ENCODE data around the gene TCF25. TPM values are rescaled to one million over a fixed set of nuclear protein-coding genes. Genes with fewer than 3 reads are reported as not detected.

The TCF25 gene
- polyA plus RNA-seq, 1 donor from 2014 or later: 135 TPM

- peak overlapping the region in 2 of 4 donors; percentile 7 to 44 for H3K4me3 Mint-ChIP-seq
- H3K27ac Mint-ChIP-seq: peak overlapping the region; percentile 2 to 83 (median 71)
- H3K36me3 Mint-ChIP-seq: no peaks in the 10 kb centered on the region
- no peaks in the 10 kb centered on the region for H3K9me3 Mint-ChIP-seq
- peaks cover 10% of the 10 kb centered on the region for H3K27me3 Mint-ChIP-seq
- H3K4me1 Mint-ChIP-seq: peaks cover 14 to 16% (median 15%) of the 10 kb centered on the region in 3 donors
Measured at GRCh38 chr16:89841275-89841674, 32.1 kb upstream of the TCF25 start.

DNA sequence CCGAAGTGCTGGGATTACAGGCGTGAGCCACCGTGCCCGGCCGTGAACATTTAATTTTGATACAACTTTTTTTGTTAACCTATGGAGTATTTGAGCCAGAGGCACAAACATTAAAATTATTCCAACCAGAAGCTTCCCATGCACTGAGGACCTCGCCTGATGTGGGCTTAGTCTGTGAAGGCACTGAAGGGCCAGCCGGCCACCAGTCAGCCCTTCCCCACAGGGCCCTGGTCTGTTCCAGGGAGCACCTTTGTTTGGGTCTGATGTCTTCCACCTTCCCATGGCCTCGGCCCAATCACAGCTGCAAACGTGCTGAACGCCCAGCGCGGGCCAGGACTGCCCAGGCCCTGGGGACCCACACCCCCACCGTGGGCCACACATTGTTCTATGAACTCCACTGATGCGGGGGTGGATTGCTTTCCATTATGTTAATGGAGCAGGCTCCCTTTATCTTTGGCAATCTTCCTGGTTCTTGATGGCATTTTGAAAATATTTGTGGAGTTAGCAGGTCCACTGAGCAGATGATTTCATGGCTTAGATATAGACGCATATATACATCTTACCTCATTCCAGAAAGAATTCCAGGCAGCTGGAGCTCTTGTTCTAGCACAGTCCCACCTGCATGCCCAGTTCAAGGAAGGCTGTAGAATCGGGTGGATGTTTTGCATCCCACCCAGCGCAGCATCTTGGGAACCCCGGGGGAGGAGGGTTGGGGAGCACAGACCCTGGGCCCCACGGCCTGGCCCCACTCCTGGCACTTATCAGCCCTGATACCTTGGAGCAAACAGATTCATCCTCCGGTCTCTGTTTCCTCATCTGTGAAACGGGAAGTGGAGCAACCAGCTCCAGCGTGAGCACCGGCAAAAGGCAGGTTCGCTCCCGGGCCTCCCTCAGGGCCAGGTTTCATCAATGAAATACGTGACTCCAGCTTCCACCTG lies 30.7 kb upstream of the TCF25 start:
- H3K27ac Mint-ChIP-seq: no peak overlapping the region
- no peaks in the 10 kb centered on the region for H3K9me3 Mint-ChIP-seq
- H3K4me3 Mint-ChIP-seq: peak overlapping the region in 1 of 4 donors; percentile 8
- H3K4me1 Mint-ChIP-seq: peaks cover 11 to 12% (median 11%) of the 10 kb centered on the region in 3 donors
- no peaks in the 10 kb centered on the region for H3K36me3 Mint-ChIP-seq
- H3K27me3 Mint-ChIP-seq: peaks cover 13% of the 10 kb centered on the region

GRCh38 chr16:89843409-89844350 lies 29.7 kb upstream of the TCF25 start:
- Mint-ChIP-seq H3K27ac (no peak overlapping the region), H3K9me3 (no peaks in the 10 kb centered on the region), H3K4me1 (peaks cover 8 to 11% (median 11%) of the 10 kb centered on the region in 3 donors), H3K4me3 (no peak overlapping the region), H3K27me3 (peaks cover 13% of the 10 kb centered on the region), H3K36me3 (no peaks in the 10 kb centered on the region)

GRCh38 chr16:89844739-89845339 lies 28.6 kb upstream of the TCF25 start:
- peak overlapping the region in 1 of 3 donors; percentile 6 for H3K27ac Mint-ChIP-seq
- H3K4me3 Mint-ChIP-seq: peak overlapping the region in 2 of 4 donors; percentile 9 to 89
- H3K27me3 Mint-ChIP-seq: peaks cover 13% of the 10 kb centered on the region
- no peaks in the 10 kb centered on the region for H3K9me3 Mint-ChIP-seq
- no peaks in the 10 kb centered on the region for H3K36me3 Mint-ChIP-seq
- H3K4me1 Mint-ChIP-seq: peaks cover 8 to 11% (median 10%) of the 10 kb centered on the region in 3 donors

DNA sequence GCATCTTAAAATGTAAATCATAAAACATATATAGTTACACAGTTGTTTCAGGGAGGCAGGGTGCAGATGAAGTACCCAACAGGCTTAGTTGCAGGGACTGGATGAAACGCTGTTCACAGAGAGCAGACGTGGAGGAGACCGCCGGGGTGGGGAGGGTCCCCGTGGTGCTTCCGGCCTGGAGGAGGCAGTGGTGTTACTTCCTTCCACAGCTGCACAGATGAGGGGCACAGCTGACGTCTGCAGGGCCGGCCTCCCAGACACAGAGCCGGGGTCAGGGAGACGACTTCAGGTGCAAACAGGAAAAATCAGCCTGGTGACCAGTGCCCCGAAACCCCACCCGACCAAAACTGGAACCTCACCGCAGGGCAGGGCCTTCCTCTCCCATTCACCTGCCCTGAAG lies 28.0 kb upstream of the TCF25 start:
- Mint-ChIP-seq H3K4me3 (peak overlapping the region in 3 of 4 donors; percentile 9 to 89 (median 13)), H3K36me3 (no peaks in the 10 kb centered on the region), H3K27me3 (peaks cover 13% of the 10 kb centered on the region), H3K4me1 (peaks cover 8 to 11% (median 10%) of the 10 kb centered on the region in 3 donors), H3K27ac (no peak overlapping the region), H3K9me3 (no peaks in the 10 kb centered on the region)

GRCh38 chr16:89847051-89847939 lies 26.1 kb upstream of the TCF25 start:
- peaks cover 6 to 8% (median 8%) of the 10 kb centered on the region in 3 donors for H3K4me1 Mint-ChIP-seq
- H3K27me3 Mint-ChIP-seq: peaks cover 13% of the 10 kb centered on the region
- no peak overlapping the region for H3K4me3 Mint-ChIP-seq
- H3K36me3 Mint-ChIP-seq: peaks cover 1% of the 10 kb centered on the region
- H3K27ac Mint-ChIP-seq: no peak overlapping the region
- no peaks in the 10 kb centered on the region for H3K9me3 Mint-ChIP-seq

DNA sequence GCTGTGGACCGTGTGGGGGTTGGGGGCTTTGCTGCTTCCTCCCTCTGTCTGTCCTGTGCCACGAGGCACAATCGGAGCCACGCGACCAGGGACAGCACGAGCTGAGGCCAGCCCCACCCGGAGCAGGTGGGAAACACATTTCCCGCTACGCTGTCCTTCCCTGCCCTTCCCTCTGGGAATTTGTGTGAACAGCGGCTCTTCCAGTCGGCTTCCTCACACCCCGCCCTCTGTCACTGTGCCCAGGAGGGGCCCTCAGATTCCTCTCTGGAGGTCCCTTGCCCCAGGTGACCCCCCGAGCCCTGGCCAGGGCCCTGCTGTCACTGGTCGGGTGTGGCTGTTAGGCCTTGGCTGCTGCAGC lies 25.5 kb upstream of the TCF25 start:
- Mint-ChIP-seq H3K36me3 (peaks cover 2% of the 10 kb centered on the region), H3K4me1 (peaks cover 5 to 7% (median 6%) of the 10 kb centered on the region in 3 donors), H3K9me3 (no peaks in the 10 kb centered on the region), H3K4me3 (no peak overlapping the region), H3K27me3 (peaks cover 13% of the 10 kb centered on the region), H3K27ac (no peak overlapping the region)

- Mint-ChIP-seq H3K27me3 (peaks cover 13% of the 10 kb centered on the region), H3K4me1 (peaks cover 5 to 8% (median 6%) of the 10 kb centered on the region in 3 donors), H3K27ac (no peak overlapping the region), H3K4me3 (no peak overlapping the region), H3K9me3 (no peaks in the 10 kb centered on the region), H3K36me3 (peaks cover 3% of the 10 kb centered on the region)
Measured at GRCh38 chr16:89848974-89849373, 24.4 kb upstream of the TCF25 start.

DNA sequence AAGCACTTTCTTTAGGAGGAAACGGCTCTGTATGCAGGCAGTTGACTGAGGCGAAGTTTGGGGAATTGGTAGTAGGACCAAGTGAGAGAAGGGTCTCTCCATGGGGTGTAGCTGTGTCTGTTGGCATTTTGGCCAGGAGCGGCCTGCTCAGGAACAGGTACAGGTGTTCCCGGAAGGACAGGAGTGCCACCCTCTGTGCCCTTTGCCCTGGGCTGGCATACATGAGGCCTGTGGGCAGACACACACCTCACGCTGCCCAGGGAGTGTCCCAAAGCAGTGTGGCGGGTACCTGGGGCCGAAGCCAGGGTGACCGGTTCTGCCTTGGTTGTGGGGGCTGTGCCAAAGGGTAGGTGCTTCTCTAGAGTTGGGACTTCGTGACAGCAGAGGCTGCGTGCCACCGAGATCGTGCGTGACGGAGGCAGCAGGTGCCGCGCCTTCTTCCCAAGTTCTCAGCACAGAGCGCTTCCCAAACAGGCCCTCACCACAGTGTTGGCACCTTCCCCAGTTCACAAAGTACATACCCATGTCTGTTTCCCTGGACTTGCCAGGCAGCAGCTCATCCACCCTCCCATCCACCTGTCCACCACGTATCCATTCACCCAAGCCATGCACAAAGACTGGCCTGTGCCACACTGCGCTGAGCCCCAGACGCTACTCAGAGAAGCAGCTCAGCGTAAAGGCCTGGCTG lies 19.9 kb upstream of the TCF25 start:
- H3K4me1 Mint-ChIP-seq: peaks cover 0 to 1% (median 0%) of the 10 kb centered on the region in 3 donors
- H3K9me3 Mint-ChIP-seq: no peaks in the 10 kb centered on the region
- no peak overlapping the region for H3K4me3 Mint-ChIP-seq
- H3K36me3 Mint-ChIP-seq: peaks cover 3% of the 10 kb centered on the region
- peaks cover 3% of the 10 kb centered on the region for H3K27me3 Mint-ChIP-seq
- H3K27ac Mint-ChIP-seq: no peak overlapping the region

DNA sequence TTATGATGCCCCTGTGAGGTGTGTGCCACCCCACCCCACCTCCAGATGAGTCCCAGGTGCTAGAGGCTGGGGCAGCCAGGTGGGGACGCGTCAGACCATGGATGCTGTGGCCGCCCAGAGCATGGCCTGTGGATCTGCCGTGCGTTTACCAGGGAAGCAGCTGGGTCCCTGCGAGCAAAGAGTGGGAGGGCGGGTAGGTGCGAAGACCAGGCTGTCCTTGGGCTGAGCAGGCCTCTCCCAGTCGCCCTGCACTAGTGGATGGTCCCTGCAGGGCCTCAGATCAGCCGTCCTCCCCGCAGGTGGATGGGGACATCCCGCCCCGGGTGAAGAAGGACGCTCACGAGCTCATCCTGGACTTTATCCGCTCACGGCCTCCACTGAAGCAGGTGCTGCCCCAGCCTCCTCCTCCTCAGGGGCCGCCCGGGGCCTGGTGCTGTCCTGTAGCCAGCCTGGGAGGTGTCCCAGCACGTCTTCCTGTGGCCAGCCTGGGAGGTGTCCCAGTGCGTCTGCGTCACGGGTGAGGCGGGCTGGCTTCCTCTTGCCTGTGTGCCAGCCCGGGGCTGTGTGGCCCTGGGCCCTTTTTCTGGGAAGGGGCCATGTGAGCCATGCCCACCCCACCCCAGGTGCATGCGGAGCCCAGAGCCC lies 18.0 kb upstream of the TCF25 start:
- peaks cover 0 to 1% (median 0%) of the 10 kb centered on the region in 3 donors for H3K4me1 Mint-ChIP-seq
- H3K27ac Mint-ChIP-seq: no peak overlapping the region
- no peaks in the 10 kb centered on the region for H3K9me3 Mint-ChIP-seq
- peaks cover 6% of the 10 kb centered on the region for H3K27me3 Mint-ChIP-seq
- no peak overlapping the region for H3K4me3 Mint-ChIP-seq
- H3K36me3 Mint-ChIP-seq: peaks cover 3% of the 10 kb centered on the region

- H3K9me3 Mint-ChIP-seq: no peaks in the 10 kb centered on the region
- H3K36me3 Mint-ChIP-seq: peaks cover 3% of the 10 kb centered on the region
- peaks cover 2 to 4% (median 4%) of the 10 kb centered on the region in 3 donors for H3K4me1 Mint-ChIP-seq
- H3K27me3 Mint-ChIP-seq: peaks cover 9% of the 10 kb centered on the region
- H3K27ac Mint-ChIP-seq: no peak overlapping the region
- H3K4me3 Mint-ChIP-seq: no peak overlapping the region
Measured at GRCh38 chr16:89855986-89856385, 17.4 kb upstream of the TCF25 start.

GRCh38 chr16:89858973-89859614 lies 14.3 kb upstream of the TCF25 start:
- Mint-ChIP-seq H3K27ac (no peak overlapping the region), H3K9me3 (no peaks in the 10 kb centered on the region)

DNA sequence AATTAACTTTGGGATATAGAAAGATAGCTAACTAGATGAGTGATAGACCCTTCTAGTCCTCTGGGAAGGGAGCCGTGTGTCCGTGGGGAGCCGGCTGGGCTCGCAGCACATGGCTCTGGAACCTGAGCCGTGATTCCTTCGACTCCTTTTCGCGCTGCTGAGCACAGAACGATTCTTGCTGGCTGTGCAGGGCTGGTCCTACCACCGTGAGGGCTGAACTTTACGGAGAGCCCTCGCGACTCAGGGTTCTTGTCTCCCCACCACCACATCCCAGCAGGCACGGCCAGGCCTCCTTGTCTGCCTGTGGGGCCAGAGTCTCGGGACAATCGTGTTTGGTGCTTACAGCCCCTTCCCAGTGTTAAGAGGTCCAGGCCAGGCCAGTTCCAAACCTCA lies 13.8 kb upstream of the TCF25 start:
- Mint-ChIP-seq H3K27ac (no peak overlapping the region), H3K9me3 (no peaks in the 10 kb centered on the region), H3K27me3 (peaks cover 9% of the 10 kb centered on the region), H3K4me3 (no peak overlapping the region), H3K4me1 (peaks cover 10 to 24% (median 22%) of the 10 kb centered on the region in 3 donors), H3K36me3 (no peaks in the 10 kb centered on the region)

More at GRCh38 chr16:89858973-89859614, 14.3 kb upstream of the TCF25 start:
- Mint-ChIP-seq H3K4me3 (no peak overlapping the region), H3K27me3 (peaks cover 9% of the 10 kb centered on the region), H3K4me1 (peaks cover 6 to 18% (median 17%) of the 10 kb centered on the region in 3 donors), H3K36me3 (no peaks in the 10 kb centered on the region)

Data from IgD-negative memory B cell (primary cell).